Measurements from ENCODE around the gene RBM33. TPM values are rescaled to one million over a fixed set of nuclear protein-coding genes. Genes with fewer than 3 reads are reported as not detected.
A peak's percentile ranks its signal among the peaks of the same experiment; 100 is the strongest.

RBM33 gene
- total and polyA plus RNA-seq, 2 of the 13 experiments (the other 11 are each of a cell fraction or from before 2014, with no cell fraction given): 12.4 to 28.9 TPM

GRCh38 chr7:155711081-155711480 lies 66.6 kb downstream of the RBM33 start:
- H3K4me1 ChIP-seq (ENCODE audit: insufficient read depth, low read length): peaks cover 29% of the 10 kb centered on the region
- no peak overlapping the region for H2AFZ ChIP-seq (ENCODE audit: low read length)
- no TSS peak for BruUV-seq (replicated peaks)
- H4K20me1 ChIP-seq (ENCODE audit: insufficient read depth, low read length): peaks cover 32% of the 10 kb centered on the region
- H3K9me3 ChIP-seq (ENCODE audit: low read length): no peaks in the 10 kb centered on the region
- no peak overlapping the region for H3K4me2 ChIP-seq (ENCODE audit: low read depth, low read length)
- H3K36me3 ChIP-seq (replicated peaks in 1 of 2; ENCODE audit: control insufficient read depth in 1 of 2, insufficient read depth in 2 of 2, low read length in 2 of 2): peaks cover 29 to 97% of the 10 kb centered on the region in 2 experiments
- intact Hi-C loops (cut with micrococcal nuclease; ENCODE audit: unreplicated experiment) (no loop called here), in situ Hi-C loops (cut with HindIII; ENCODE audit: extremely low pct_ligation_motif_present, low pct_unique_long_range_greater_than_20kb) (no loop called here)
- no peak for FAIRE-seq
- POLR2A ChIA-PET: no interaction called here
- WGBS (ENCODE audit: low lambda C conversion rate): over 99% methylated on average over 16 of the region's 16 CpGs
- ATAC-seq: no peak
- no peak overlapping the region for H3K9ac ChIP-seq (ENCODE audit: insufficient read depth, low read depth, low read length)
- H3K4me3 ChIP-seq (replicated peaks in 1 of 3; ENCODE audit: insufficient read depth in 1 of 3, low read depth in 2 of 3, low read length in 3 of 3): no peak overlapping the region
- H3K27me3 ChIP-seq (ENCODE audit: control insufficient read depth in 1 of 2, insufficient read depth in 2 of 2, low read length in 2 of 2): no peaks in the 10 kb centered on the region
- no peak overlapping the region for H3K27ac ChIP-seq (ENCODE audit: extremely low read length, insufficient read depth, low read length)
- no peak for DNase-seq (ENCODE audit: low spot score)
- peaks cover 39% of the 10 kb centered on the region for H3K79me2 ChIP-seq (ENCODE audit: insufficient read depth, low read length)
- TF ChIP-seq MAFK (conservative IDR thresholded peaks at IDR 0.05 in 1 of 2, IDR thresholded peaks at IDR 0.05 in 1 of 2; ENCODE audit: low read length in 2 of 2) (peak in 1 of 2 experiments; percentile 32; a peak in 1 of 4 replicates), ZBTB39 (CRISPR knock-in tag; IDR thresholded peaks at IDR 0.05) (no peak), ZNF18 (CRISPR knock-in tag; IDR thresholded peaks at IDR 0.05; ENCODE audit: insufficient replicate concordance) (no peak), ZNF790 (CRISPR knock-in tag; IDR thresholded peaks at IDR 0.05; ENCODE audit: borderline replicate concordance) (no peak), ZNF546 (CRISPR knock-in tag; conservative IDR thresholded peaks at IDR 0.05) (no peak), MAFF (IDR thresholded peaks at IDR 0.05; ENCODE audit: low read depth, low read length) (0 out of 2 replicates have a peak, but pooled peaks have one; percentile 5), ZFP62 (CRISPR knock-in tag; IDR thresholded peaks at IDR 0.05) (no peak), ZNF274 (CRISPR knock-in tag; IDR thresholded peaks at IDR 0.05) (no peak)
- CTCF ChIA-PET (ENCODE audit: low intra/inter-chr PET ratio, low total read pairs): no interaction called here
